Skin epidermis (tissue), 12 donors: ENCODE measurements around the gene XPNPEP2.

Experiments used
- H3K27ac ChIP-seq, 21 experiments: fragments of 200-600 bp; sonication (generic) in 11 of 21; one replicate each; pipeline ENCODE4 v1.5.0; 2020; ENCODE audit warnings: mild to moderate bottlenecking in 3 of 21, inconsistent platforms in 2 of 21, moderate library complexity in 2 of 21
- H3K4me3 ChIP-seq, 7 experiments: fragments of 200-600 bp; sonication (generic) in 2 of 7; one replicate each; pipeline ENCODE4 v1.5.0; 2020; ENCODE audit warnings: inconsistent platforms in 2 of 7, mild to moderate bottlenecking in 2 of 7, moderate library complexity in 1 of 7

Gene XPNPEP2

DNA sequence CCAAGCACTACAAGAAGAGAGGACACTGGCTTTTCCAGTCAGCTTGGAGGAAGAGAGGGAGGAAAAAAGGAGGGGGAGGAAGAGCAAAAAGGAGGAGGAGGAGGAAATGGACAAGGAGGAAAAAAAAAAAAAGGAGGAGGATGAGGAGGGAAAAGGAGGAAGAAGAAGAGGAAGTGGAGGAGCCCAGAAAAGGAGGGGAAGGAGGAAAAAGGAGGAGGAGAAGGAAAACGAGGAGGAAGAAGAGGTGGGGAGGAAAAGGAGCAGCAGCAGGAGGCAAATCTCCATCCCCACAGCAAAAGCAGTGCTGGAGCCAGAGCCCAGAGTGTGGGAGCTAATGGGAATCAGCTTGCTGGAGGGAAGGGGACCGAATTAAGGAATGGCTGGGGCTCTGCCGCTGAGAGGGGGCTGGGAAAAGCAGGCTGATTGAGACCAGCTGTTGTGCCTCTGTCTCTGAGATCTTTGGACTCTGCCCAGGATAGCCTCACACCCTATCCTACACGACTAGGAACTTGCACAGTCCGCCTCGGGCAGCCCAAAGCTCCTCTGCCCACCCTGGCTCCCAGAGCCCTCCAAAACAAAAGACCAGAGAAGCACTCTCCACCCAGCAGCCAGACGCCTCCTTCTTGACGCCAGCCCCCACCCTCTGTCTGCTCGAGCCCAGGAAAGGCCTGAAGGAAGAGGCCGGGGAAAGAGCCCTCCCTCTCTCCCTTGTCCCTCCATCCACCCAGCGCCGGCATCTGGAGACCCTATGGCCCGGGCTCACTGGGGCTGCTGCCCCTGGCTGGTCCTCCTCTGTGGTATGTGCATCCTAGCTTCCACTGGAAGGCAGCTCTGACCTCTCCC lies at the start of gene XPNPEP2:
Gene XPNPEP2, plus strand, starts transcription at position 514 of the 843 bp plus-strand sequence. Its CDS starts 235 bp downstream, at position 749.
- H3K27ac ChIP-seq = peak within 1 kb of the TSS in 16 of 21 experiments; percentile 25 to 74 (median 54)

DNA sequence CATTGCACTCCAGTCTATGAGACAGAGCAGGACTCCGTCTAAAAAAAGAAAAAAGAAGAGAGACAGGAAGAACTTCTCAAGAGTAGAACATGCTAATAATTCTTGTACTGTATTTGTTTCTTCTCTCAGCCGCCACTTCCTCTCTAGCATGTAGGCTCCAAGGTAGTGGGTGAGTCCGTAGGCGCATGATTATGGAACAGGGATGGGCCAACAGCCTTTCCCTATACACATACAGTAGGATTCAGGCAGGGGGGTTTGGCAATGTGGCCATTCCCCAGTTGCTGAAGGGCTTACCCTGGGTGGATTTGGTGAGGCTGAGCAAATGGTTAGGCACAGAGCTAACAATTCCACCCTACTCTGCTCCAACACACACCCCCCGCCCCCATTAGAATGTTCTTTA lies 49.0 kb upstream of the XPNPEP2 start:
- Histone ChIP-seq H3K4me3 (no peak overlapping the region), H3K27ac (no peak overlapping the region)

More for the DNA sequence above, at the start of gene XPNPEP2:
- no peak within 1 kb of the TSS for H3K4me3 ChIP-seq

- H3K4me3 ChIP-seq = no peak overlapping the region
- H3K27ac ChIP-seq = no peak overlapping the region
Measured at GRCh38 chrX:129690435-129690834, 48.3 kb upstream of the XPNPEP2 start.

GRCh38 chrX:129693354-129693753 lies 45.4 kb upstream of the XPNPEP2 start:
- H3K4me3 ChIP-seq = no peak overlapping the region

DNA sequence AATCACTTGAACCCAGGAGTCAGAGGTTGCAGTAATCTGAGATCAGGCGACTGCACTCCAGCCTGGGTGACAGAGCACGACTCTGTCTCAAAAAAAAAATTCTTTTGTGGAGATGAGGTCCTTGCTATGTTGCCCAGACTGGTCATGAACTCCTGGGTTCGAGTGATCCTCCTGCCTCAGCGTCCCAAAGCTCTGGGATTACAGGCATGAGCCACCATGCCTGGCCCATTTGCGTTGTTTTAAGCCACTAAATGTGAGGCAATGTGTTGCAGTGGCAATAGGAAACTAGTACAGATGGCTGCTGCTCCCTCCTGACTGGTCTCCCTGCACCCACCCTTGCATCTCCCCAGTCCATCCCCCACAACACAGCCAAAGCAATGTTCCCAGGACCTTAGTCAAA lies 44.0 kb upstream of the XPNPEP2 start:
- Histone ChIP-seq H3K27ac (no peak overlapping the region), H3K4me3 (no peak overlapping the region)

More at GRCh38 chrX:129693354-129693753, 45.4 kb upstream of the XPNPEP2 start:
- no peak overlapping the region for H3K27ac ChIP-seq

GRCh38 chrX:129695535-129695934 lies 43.2 kb upstream of the XPNPEP2 start:
- H3K4me3 ChIP-seq = no peak overlapping the region
- H3K27ac ChIP-seq = no peak overlapping the region

DNA sequence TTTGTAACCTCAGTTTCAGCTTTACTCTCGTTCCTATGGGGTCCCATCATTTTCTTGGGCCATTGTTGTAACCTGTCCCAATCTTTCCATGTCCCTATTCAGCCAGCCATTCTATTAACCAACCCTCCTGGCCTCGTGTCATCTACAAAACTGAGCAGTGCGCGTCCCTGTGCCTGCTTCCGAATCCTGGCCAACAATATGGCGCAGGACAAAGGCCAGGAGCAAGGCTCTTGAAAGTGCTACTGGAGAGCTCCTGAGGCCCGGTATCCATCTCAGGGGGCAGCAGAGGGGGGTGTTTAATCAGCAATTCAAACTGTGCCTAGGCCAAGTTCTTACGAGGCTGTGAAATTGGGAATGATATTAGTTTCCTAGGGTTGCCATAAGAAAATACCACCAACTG lies 42.8 kb upstream of the XPNPEP2 start:
- H3K27ac ChIP-seq = no peak overlapping the region
- H3K4me3 ChIP-seq = no peak overlapping the region

DNA sequence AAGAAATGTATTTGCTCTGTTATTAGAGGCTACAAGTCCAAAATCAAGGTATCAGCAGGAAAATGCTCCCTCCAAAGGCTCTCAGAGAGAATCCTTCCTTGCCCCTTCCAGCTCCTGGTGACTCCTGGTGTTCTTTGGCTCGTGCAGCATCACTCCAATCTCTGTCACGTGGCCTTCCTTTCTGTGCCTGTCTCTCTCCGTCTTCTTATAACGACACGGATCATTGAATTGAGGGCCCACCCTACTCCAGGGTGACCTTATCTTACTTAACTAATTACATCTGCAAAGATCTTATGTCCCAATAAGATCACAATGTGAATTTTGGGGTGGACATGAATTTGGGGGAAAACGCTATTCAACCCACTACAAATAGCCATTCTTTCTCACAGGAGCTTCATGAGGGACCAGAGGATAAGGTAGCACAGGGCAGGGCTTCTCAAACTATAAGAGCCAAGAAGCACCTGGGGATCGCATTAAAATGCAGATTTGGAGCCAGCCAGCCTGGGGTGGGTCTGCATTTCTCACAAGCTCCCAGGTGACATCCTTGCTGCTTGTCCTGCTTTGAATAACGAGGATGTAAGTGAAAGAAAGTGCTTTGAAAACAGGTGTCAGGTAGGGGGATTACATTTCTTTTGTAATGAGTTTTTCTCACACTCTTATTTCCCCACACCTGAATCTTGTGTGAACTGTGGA lies 42.2 kb upstream of the XPNPEP2 start:
- Histone ChIP-seq H3K27ac (no peak overlapping the region), H3K4me3 (no peak overlapping the region)

- no peak overlapping the region for H3K4me3 ChIP-seq
- no peak overlapping the region for H3K27ac ChIP-seq
Measured at GRCh38 chrX:129697204-129697829, 41.5 kb upstream of the XPNPEP2 start.

DNA sequence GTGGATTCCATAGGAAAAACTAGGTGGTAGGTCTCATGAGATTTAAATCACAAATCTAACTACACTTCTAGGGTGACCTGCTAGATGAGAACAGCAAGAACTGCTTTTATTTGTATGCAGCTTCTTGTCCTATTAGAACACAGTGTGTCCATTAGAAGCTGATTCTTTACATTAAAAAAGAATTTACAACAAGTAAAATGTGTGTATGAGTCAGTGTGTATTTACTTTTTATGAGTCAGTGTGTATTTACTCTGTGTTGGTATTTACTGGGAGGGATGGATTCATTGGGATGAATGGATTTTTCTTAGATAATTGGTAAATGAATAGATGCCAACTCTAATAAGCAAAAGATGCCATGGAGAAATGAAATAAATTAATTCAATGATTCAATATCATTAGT lies 40.6 kb upstream of the XPNPEP2 start:
- H3K4me3 ChIP-seq = no peak overlapping the region
- H3K27ac ChIP-seq = no peak overlapping the region

- H3K27ac ChIP-seq = no peak overlapping the region
Measured at GRCh38 chrX:129700536-129700935, 38.2 kb upstream of the XPNPEP2 start.

DNA sequence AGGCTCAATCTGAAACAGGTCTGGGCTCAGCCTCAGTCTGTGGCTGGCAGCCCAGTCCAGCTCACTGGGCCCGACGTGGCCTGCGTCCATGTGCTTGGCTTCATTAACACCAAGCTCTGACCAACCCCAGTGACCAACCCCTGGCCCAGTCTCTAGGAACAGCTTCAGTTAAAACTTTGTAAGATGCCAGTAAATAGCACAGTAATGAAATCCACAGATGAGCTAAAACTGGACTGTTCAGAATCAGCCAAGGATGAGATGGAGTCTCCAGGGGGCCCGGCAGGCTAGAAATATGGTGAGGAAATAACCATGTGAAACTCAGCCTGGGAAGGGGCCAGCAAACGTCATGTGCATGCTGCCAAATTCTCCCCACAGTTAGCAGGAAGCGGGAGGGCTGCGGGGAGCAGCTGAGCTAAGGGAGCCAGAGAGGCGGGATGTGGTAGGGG lies 37.1 kb upstream of the XPNPEP2 start:
- no peak overlapping the region for H3K4me3 ChIP-seq
- peak overlapping the region in 2 of 21 experiments; percentile 49 to 53 for H3K27ac ChIP-seq

More at GRCh38 chrX:129700536-129700935, 38.2 kb upstream of the XPNPEP2 start:
- no peak overlapping the region for H3K4me3 ChIP-seq

- Histone ChIP-seq H3K4me3 (no peak overlapping the region), H3K27ac (no peak overlapping the region)
Measured at GRCh38 chrX:129704491-129704890, 34.3 kb upstream of the XPNPEP2 start.

- H3K4me3 ChIP-seq = no peak overlapping the region
- no peak overlapping the region for H3K27ac ChIP-seq
Measured at GRCh38 chrX:129705377-129705925, 33.3 kb upstream of the XPNPEP2 start.

DNA sequence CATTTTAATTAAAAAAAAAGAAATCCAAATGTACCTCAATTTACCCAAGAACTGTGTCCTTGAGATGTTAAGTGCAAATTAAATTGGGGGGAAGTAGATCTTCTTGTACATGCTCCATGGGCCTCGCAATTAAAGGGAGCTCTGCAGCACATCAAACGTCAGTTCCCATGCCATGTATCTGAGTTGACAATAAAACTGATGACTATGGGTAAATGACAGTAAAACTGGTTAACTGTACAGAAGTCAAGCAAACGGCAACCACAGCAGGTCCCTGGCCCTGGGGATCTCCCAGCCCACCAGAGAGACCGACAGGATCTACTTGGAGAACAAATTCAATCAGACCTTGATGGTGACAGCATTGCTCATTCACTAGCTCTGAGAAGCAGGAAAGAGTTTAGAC lies 32.8 kb upstream of the XPNPEP2 start:
- Histone ChIP-seq H3K27ac (no peak overlapping the region), H3K4me3 (no peak overlapping the region)

- no peak overlapping the region for H3K4me3 ChIP-seq
- no peak overlapping the region for H3K27ac ChIP-seq
Measured at GRCh38 chrX:129706400-129707072, 32.2 kb upstream of the XPNPEP2 start.

DNA sequence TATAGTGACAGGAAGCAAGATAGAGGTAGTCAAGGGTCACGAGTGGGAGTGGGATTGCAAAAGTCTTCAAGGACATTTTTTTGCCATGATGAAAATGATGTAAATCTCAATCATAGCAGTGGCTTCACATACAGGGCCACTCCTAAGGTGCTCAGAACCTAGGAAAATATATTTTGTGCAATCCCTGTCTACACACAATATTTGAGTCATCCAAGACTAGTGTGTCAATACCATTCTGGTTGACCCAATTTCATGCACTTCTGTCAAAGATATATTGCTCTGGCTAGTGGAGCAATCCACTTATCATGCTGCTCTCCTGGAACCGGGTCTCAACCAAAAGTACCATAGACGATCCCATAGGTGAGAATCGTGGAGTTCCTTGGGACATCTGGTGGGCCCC lies 24.2 kb upstream of the XPNPEP2 start:
- Histone ChIP-seq H3K4me3 (no peak overlapping the region), H3K27ac (no peak overlapping the region)

DNA sequence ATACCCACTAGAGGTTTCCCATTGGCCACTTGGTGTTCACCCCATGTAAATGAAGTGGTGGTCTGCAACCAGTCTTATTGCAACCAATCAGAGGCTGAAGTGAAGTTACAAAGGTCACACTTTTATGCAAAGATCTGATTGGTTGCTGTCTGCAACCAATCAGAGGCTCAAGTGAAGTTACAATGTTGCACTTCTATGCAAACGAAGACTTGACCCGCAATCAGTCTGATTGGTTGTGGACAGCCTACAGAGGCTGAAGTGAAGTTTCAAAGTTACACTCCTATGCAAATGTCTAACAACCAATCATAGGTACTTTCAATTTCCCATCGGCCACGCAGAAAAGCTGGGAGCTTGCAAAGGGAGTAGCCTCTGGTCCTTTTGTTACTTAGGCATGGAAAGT lies 22.3 kb upstream of the XPNPEP2 start:
- Histone ChIP-seq H3K4me3 (no peak overlapping the region), H3K27ac (no peak overlapping the region)

DNA sequence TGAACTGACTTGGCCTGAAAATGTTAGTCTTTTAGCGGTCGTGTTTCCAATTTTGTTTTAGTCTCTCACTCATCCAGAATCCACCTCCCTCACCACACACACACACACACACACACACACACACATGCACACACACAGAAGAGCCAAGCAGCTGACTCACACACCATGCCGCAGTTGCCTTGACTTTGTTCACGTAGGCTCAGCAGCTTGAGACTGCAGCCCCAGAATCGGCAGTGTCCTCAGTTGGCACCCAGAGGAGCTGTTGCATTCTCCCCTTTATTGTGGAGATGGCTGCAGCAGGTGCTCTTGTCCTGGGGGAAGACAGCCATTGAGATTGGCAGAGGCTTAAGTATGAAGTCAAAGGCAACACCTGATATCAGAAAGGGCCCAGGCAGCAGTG lies 20.9 kb upstream of the XPNPEP2 start:
- Histone ChIP-seq H3K27ac (no peak overlapping the region), H3K4me3 (no peak overlapping the region)

GRCh38 chrX:129718676-129719075 lies 20.1 kb upstream of the XPNPEP2 start:
- Histone ChIP-seq H3K27ac (no peak overlapping the region), H3K4me3 (no peak overlapping the region)
